ENCODE results near the gene DIS3L2.
"Not testable (repeated sequence)": the region's sequence is repeated elsewhere in the genome, so short reads cannot be mapped to it uniquely, and the experiment has no call there.

DIS3L2 gene

GRCh38 chr2:232363064-232363783 is 401.7 kb downstream of the DIS3L2 start:
- not testable (repeated sequence) for DNase-seq (ENCODE audit: low read depth in 1 of 2, low spot score in 1 of 2)

GRCh38 chr2:232363784-232364615 is 402.5 kb downstream of the DIS3L2 start:
- DNase-seq (ENCODE audit: low read depth in 1 of 2, low spot score in 1 of 2) = no peak

GRCh38 chr2:232364806-232365594 is 403.5 kb downstream of the DIS3L2 start:
- DNase-seq (ENCODE audit: low read depth in 1 of 2, low spot score in 1 of 2) = not testable (repeated sequence)

- DNase-seq (ENCODE audit: low read depth in 1 of 2, low spot score in 1 of 2) = no peak
These were observed 404.3 kb downstream of the DIS3L2 start for GRCh38 chr2:232365621-232366321.

- not testable (repeated sequence) for DNase-seq (ENCODE audit: low read depth in 1 of 2, low spot score in 1 of 2)
These were observed 404.9 kb downstream of the DIS3L2 start for GRCh38 chr2:232366461-232366860.

- DNase-seq (ENCODE audit: low read depth in 1 of 2, low spot score in 1 of 2) = no peak
These were observed 405.5 kb downstream of the DIS3L2 start for GRCh38 chr2:232367016-232367415.

GRCh38 chr2:232367591-232368233 is 406.2 kb downstream of the DIS3L2 start:
- no peak for DNase-seq (ENCODE audit: low read depth in 1 of 2, low spot score in 1 of 2)

GRCh38 chr2:232368311-232368731 is 406.8 kb downstream of the DIS3L2 start:
- no peak for DNase-seq (ENCODE audit: low read depth in 1 of 2, low spot score in 1 of 2)

GRCh38 chr2:232369126-232369951 is 407.8 kb downstream of the DIS3L2 start:
- DNase-seq (ENCODE audit: low read depth in 1 of 2, low spot score in 1 of 2) = no peak

- DNase-seq (ENCODE audit: low read depth in 1 of 2, low spot score in 1 of 2) = not testable (repeated sequence)
These were observed 408.5 kb downstream of the DIS3L2 start for GRCh38 chr2:232370007-232370406.

GRCh38 chr2:232372231-232373208 is 411.0 kb downstream of the DIS3L2 start:
- DNase-seq (ENCODE audit: low read depth in 1 of 2, low spot score in 1 of 2) = no peak

- DNase-seq (ENCODE audit: low read depth in 1 of 2, low spot score in 1 of 2) = no peak
These were observed 412.8 kb downstream of the DIS3L2 start for GRCh38 chr2:232374356-232374755.

GRCh38 chr2:232375164-232375563 is 413.7 kb downstream of the DIS3L2 start:
- DNase-seq (ENCODE audit: low read depth in 1 of 2, low spot score in 1 of 2) = no peak

- no peak for DNase-seq (ENCODE audit: low read depth in 1 of 2, low spot score in 1 of 2)
These were observed 414.7 kb downstream of the DIS3L2 start for GRCh38 chr2:232376260-232376659.

- DNase-seq (ENCODE audit: low read depth in 1 of 2, low spot score in 1 of 2) = no peak
These were observed 415.2 kb downstream of the DIS3L2 start for GRCh38 chr2:232376713-232377112.

GRCh38 chr2:232377319-232377718 is 415.8 kb downstream of the DIS3L2 start:
- no peak for DNase-seq (ENCODE audit: low read depth in 1 of 2, low spot score in 1 of 2)

GRCh38 chr2:232377841-232378734 is 416.6 kb downstream of the DIS3L2 start:
- no peak for DNase-seq (ENCODE audit: low read depth in 1 of 2, low spot score in 1 of 2)

Measured in stimulated activated CD4-positive, alpha-beta T cell treated with anti-CD3 and anti-CD28 coated beads, Interleukin-15, amount 100 ng/mL, for 1 hour (primary cell).